H1 (cell line): ENCODE measurements around the gene CACNA2D4. TPM values are rescaled to one million over a fixed set of nuclear protein-coding genes. Genes with fewer than 3 reads are reported as not detected.

Experiments
- CREB1 ChIP-seq: IDR thresholded peaks from 2 replicates; pipeline ENCODE4 v1.6.1; 2012; ENCODE audit warnings: inconsistent platforms
- EP300 ChIP-seq, 2 experiments: IDR thresholded peaks; 1 replicate in 1 of 2; 2 replicates in 1 of 2; pipeline ENCODE4 v1.6.1; 2011 to 2012; ENCODE audit warnings: low read depth in 2 of 2, low read length in 2 of 2, mild to moderate bottlenecking in 2 of 2, borderline replicate concordance in 1 of 2, inconsistent platforms in 1 of 2, moderate library complexity in 1 of 2
- ZNF274 ChIP-seq: IDR thresholded peaks from 2 replicates; pipeline ENCODE4 v1.7.0; 2012; ENCODE audit warnings: low read length, borderline replicate concordance; ENCODE audit errors: extremely low read depth
- polyA plus RNA-seq, 7 experiments: library from polyadenylated mRNA; depleted of rRNA in 3 of 7; stranded (reverse) in 5 of 7; unstranded in 2 of 7; fragments of >200 nt in 5 of 7; fragments of 200-250 nt in 2 of 7; gene quantifications; 1 replicate in 5 of 7; 2 replicates in 1 of 7; 4 replicates in 1 of 7; pipeline versions ENCODE4 v1.2.1 to v1.2.3, GENCODE V29; 2011 to 2013; ENCODE audit warnings: missing spikeins in 2 of 7, mixed read lengths in 2 of 7
- total RNA-seq: library from RNA; stranded (reverse); fragmentation: NEBNext Ultra II Directional; extraction: Animal tissue kit (Norgen Biotek cat#: 25700); gene quantifications from 2 replicates; pipeline ENCODE4 v1.2.1, GENCODE V29; 2021

CACNA2D4 gene
- total and polyA plus RNA-seq, 2 of the 8 experiments (the other 6 are each of a cell fraction or from before 2014, with no cell fraction given), result 0.44 to 0.88 TPM

DNA sequence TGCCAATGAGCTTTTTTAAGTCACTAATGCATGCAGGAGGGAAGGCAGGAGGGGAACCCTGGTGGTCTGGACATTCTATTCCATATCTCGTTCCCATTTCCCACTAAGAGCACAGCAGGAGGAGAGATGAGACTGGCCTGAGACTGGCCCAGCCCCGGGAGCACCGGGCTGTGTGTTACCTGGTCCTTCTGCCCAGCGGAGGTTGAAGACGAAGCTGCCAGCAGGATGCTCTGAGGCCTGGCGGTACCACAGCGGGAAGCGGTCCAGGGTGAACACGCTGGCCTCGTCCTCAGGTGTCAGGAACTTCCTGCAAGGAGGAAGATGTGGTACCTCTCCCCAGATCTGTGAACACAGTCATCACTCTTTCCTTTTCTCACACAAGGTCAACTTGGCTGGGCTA is 74.2 kb downstream of the CACNA2D4 start (continued):
- TF ChIP-seq CREB1, result no peak
- no peak for TF ChIP-seq ZNF274
- TF ChIP-seq EP300 (IDR thresholded peaks at IDR 0.05; ENCODE audit: borderline replicate concordance in 1 of 2, low read depth in 2 of 2, low read length in 2 of 2), result no peak
